SHP77 treated with DMSO at 0.1 percent for 48 hours (cell line): Measurements from ENCODE around the gene LUC7L.
"Not testable (repeated sequence)": the region's sequence is repeated elsewhere in the genome, so short reads cannot be mapped to it uniquely, and the experiment has no call there.

ENCODE experiments used
- DNase-seq: peaks from one replicate; lab custom pipeline; 2025; lab: John Stamatoyannopoulos, UW

LUC7L gene

DNA sequence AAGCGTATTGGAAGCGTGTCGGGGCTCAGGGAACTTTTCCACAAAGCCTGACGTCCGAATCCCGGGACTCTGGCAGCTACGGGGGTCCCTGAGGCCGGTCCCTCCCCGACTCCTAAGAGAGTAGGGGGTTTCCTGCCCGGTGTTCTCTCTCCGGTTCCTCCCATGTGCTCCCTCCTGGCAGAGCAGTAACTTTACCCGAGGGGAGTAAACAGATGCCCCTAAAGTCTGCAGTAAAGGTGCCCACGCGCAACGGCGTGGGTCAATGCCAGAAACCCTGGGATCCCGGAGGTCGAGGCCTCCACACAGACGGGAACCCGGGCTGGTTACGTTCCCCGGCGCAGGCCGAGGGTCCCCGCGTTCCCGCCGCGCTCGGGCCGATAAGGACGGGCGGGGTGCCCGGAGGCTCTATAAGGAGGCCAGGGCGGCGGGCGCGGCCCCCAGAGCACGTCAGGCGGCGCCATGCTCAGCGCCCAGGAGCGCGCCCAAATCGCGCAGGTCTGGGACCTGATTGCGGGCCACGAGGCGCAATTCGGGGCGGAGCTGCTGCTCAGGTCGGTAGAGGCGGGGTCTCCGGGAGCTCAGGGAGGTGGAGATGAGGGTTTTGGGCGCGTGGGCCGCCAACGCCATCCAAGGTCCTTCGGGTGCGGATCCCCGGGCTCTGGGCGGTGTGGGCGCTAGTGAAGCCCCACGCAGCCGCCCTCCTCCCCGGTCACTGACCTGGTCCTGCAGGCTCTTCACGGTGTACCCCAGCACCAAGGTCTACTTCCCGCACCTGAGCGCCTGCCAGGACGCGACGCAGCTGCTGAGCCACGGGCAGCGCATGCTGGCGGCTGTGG lies 63.5 kb downstream of the LUC7L start, which contains the start of gene HBM:
TSS of gene HBM (plus strand) at position 440 of the 836 bp plus-strand sequence. CDS start at position 460, 20 bp downstream.
- DNase-seq = no peak

- no peak for DNase-seq
Observed at GRCh38 chr16:164827-165538, 64.3 kb downstream of the LUC7L start.

DNA sequence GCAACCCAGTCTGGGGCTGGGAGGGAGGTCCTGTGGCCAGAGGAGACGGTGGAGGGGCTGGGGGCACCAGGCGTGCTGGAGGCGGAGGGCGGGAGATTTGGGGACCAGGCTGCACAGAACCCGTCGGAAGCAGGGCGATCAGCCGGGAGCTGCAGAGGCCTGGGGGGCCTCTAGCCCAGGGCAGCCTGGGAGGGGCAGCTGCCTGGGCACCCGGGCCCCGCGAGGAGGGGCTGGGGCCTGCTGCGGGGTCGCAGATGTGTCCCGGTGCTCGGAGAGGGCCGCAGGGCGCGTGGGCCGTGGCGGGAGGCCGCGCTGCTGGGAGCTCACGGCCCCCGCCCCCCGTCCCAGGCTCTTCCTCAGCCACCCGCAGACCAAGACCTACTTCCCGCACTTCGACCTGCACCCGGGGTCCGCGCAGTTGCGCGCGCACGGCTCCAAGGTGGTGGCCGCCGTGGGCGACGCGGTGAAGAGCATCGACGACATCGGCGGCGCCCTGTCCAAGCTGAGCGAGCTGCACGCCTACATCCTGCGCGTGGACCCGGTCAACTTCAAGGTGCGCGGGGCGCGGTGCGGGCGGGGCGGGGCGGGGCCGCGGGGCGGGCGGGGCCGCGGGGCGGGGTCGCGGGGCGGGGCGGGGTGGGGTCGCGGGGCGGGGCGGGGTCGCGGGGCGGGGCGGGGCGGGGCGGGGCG lies 65.0 kb downstream of the LUC7L start:
- not testable (repeated sequence) for DNase-seq

DNA sequence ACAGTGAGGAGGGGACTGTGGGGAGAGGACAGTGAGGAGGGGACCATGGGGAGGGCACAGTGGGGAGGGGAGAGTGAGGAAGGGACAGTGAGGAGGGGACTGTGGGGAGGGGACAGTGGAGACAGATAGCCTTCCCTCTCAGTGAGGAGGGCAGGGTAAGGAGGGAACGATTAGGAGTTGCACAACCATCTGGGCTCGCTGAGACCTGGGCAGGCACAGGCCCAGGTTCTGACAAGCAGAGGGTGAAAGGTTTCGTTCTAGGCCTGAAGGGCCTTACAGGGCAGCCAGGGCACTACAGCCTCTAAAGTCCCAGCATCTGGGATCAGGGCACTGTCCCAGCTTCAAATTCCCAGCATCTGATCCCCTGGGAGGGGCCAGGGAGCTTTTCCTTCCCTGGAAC lies 65.6 kb downstream of the LUC7L start:
- not testable (repeated sequence) for DNase-seq

DNA sequence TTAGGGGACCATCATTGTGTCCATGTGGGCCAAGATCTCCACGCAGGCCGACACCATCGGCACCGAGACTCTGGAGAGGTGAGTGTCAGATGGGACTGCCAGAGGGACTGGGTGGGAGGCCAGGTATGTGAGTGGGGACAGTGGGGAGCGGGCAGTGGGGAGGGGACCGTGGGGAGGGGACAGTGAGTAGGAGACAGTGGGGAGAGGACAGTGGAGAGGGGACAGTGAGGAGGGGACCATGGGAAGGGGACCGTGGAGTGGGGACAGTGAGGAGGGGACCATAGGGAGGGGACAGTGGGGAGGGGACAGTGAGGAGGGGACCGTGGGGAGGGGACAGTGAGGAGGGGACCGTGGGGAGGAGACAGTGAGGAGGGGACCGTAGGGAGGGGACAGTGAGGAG lies 66.1 kb downstream of the LUC7L start:
- DNase-seq = not testable (repeated sequence)

GRCh38 chr16:162271-162991 lies 66.8 kb downstream of the LUC7L start:
- no peak for DNase-seq

DNA sequence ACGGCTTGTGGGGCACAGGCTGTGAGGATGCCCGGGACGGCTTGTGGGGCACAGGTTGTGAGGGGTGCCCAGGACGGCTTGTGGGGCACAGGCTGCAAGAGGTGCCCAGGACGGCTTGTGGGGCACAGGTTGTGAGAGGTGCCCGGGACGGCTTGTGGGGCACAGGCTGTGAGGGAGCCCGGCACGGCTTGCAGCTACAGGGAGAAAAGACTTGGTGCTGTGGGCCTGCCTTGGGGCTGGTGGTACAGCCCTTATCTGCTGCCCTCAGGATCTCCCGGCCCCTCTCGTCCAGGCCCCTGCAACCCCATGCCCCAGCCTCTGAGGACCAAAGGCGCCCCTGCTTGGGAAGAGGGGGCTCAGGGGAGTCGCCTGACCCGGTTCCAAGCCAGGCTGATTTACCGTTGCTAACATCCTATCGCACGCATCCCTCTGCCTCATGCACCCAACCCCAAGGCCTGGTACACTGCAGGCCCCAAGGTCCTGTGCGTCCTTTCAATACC lies 68.5 kb downstream of the LUC7L start:
- no peak for DNase-seq

DNA sequence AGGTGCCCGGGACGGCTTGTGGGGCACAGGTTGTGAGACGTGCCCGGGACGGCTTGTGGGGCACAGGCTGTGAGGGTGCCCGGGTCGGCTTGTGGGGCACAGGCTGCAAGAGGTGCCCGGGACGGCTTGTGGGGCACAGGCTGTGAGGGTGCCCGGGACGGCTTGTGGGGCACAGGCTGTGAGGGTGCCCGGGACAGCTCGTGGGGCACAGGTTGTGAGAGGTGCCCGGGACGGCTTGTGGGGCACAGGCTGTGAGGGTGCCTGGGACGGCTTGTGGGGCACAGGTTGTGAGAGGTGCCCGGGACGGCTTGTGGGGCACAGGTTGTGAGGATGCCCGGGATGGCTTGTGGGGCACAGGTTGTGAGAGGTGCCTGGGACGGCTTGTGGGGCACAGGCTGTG lies 69.0 kb downstream of the LUC7L start:
- not testable (repeated sequence) for DNase-seq

GRCh38 chr16:159136-159849 lies 70.0 kb downstream of the LUC7L start:
- no peak for DNase-seq

- no peak for DNase-seq
Observed at GRCh38 chr16:155031-155398, 74.2 kb downstream of the LUC7L start.

DNA sequence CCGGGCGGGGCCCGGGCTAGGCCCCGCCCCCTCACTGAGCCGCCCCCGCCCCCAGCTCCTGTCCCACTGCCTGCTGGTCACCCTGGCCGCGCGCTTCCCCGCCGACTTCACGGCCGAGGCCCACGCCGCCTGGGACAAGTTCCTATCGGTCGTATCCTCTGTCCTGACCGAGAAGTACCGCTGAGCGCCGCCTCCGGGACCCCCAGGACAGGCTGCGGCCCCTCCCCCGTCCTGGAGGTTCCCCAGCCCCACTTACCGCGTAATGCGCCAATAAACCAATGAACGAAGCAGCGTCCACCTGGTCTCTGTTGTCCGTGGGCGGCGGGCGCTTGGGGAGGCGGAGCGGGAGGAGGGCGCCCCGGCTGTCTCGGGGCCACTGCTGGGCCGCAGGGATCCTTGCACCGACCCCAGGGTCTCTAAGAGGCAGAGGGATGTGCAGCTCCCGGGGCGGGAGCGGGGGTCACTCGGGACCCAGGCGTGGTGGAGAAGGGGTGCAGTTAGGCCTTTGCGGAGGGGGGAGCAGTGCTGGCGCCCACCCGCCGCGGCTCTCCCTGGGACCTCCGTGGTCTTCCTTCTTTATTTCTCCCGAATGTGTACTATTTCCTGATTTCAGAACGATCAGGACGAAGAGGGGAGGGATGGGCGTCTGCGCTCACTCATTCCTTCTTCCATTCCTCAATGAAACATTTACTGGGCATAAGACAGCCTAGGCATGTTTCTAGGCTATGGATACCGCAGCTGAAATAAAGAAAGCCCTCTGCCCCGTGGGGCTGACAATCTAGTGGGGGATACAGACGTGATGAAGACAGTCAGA lies 74.8 kb downstream of the LUC7L start:
- no peak for DNase-seq

DNA sequence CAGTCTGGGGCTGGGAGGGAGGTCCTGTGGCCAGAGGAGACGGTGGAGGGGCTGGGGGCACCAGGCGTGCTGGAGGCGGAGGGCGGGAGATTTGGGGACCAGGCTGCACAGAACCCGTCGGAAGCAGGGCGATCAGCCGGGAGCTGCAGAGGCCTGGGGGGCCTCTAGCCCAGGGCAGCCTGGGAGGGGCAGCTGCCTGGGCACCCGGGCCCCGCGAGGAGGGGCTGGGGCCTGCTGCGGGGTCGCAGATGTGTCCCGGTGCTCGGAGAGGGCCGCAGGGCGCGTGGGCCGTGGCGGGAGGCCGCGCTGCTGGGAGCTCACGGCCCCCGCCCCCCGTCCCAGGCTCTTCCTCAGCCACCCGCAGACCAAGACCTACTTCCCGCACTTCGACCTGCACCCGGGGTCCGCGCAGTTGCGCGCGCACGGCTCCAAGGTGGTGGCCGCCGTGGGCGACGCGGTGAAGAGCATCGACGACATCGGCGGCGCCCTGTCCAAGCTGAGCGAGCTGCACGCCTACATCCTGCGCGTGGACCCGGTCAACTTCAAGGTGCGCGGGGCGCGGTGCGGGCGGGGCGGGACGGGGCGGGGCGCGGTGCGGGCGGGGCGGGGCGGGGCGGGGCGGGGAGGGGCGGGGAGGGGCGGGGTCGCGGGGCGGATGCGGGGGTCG lies 75.6 kb downstream of the LUC7L start:
- DNase-seq = not testable (repeated sequence)

- DNase-seq = not testable (repeated sequence)
Observed at GRCh38 chr16:153129-153521, 76.1 kb downstream of the LUC7L start.

GRCh38 chr16:152141-153128 lies 76.8 kb downstream of the LUC7L start, which contains the start of gene HBZ:
Gene HBZ (plus strand): TSS chr16:152644. CDS start chr16:152910, 266 bp downstream.
- no peak for DNase-seq

GRCh38 chr16:149024-149660 lies 80.1 kb downstream of the LUC7L start:
- DNase-seq = no peak

DNA sequence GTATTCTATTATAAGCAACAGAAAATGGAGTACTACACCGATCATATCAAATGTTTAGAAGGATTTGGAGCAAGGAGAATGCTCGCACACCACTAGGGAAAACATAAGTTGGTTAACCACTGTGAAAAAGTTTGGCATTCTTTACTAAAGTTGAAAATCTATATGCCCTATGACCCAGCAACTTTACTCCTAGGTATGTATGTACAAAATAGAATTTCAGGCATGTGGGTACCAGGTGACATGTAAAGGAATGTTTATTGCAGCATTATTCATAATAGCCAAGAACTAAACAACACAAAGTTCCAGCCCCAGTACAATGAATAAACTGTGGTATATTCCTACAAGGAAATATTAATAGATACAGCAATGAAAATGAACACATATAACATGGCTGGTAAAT lies 82.6 kb downstream of the LUC7L start:
- no peak for DNase-seq

DNA sequence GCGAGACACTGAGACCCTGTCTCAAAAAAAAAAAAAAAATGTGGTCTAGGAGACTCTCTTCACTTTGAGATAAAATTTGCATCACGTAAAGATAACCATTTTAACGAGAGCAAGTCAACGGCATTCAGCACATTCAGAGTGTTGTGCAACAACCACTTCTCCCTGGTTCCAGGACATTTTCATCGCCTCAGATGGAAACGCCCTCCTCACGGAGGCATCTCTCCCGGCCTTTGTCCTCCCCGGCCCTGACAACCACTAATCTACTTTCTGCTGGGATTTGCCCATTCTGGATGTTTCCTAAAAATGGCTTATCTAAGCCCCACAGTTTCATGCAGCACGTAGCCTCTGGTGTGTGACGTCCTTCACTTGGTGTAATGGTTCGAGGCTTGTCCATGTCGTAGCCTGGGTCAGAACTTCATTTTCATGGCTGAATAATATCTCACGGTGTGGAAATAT lies 84.4 kb downstream of the LUC7L start:
- DNase-seq = no peak

- DNase-seq = no peak
Observed at GRCh38 chr16:143456-143855, 85.8 kb downstream of the LUC7L start.
